HepG2 (cell line): Measurements from ENCODE around the gene PTPRD.

Source experiments
- CTCF ChIP-seq: sonication (generic); formaldehyde crosslinking; IDR thresholded peaks from 2 replicates; pipeline ENCODE4 v1.5.0; 2020; ENCODE audit warnings: mild to moderate bottlenecking, missing genetic modification reagents, moderate library complexity
- JUND ChIP-seq: sonication (generic); formaldehyde crosslinking; IDR thresholded peaks from 2 replicates; pipeline ENCODE4 v1.8.0; 2022; ENCODE audit warnings: mild to moderate bottlenecking, missing genetic modification reagents
- MAX ChIP-seq: IDR thresholded peaks from 2 replicates; pipeline ENCODE4 v1.6.1; 2012; ENCODE audit warnings: inconsistent platforms
- MXI1 ChIP-seq: IDR thresholded peaks from 3 replicates; pipeline ENCODE4 v1.6.1; 2012; ENCODE audit warnings: low read depth, low read length, inconsistent platforms, borderline replicate concordance
- SIN3A ChIP-seq: IDR thresholded peaks from 2 replicates; pipeline ENCODE4 v1.6.1; 2011; ENCODE audit warnings: low read depth, mild to moderate bottlenecking, control low read depth, low read length, borderline replicate concordance
- SMAD1 ChIP-seq: sonication (generic); formaldehyde crosslinking; IDR thresholded peaks from 2 replicates; pipeline ENCODE4 v1.4.0; 2020; ENCODE audit warnings: missing genetic modification reagents, low read depth, mild to moderate bottlenecking, borderline replicate concordance
- ZBTB1 ChIP-seq: sonication (generic); formaldehyde crosslinking; IDR thresholded peaks from 2 replicates; pipeline ENCODE4 v1.4.0; 2020; ENCODE audit warnings: missing genetic modification reagents, borderline replicate concordance
- ZBTB10 ChIP-seq: sonication (generic); formaldehyde crosslinking; IDR thresholded peaks from 2 replicates; pipeline ENCODE4 v1.4.0; 2020; ENCODE audit warnings: missing genetic modification reagents, borderline replicate concordance
- ZNF276 ChIP-seq: sonication (generic); formaldehyde crosslinking; IDR thresholded peaks from 2 replicates; pipeline ENCODE4 v1.4.0; 2020; ENCODE audit warnings: mild to moderate bottlenecking, low read depth, missing genetic modification reagents
- ZNF34 ChIP-seq: sonication (generic); formaldehyde crosslinking; IDR thresholded peaks from 2 replicates; pipeline ENCODE4 v1.4.0; 2020; ENCODE audit warnings: mild to moderate bottlenecking, missing genetic modification reagents, borderline replicate concordance
- ZNF512 ChIP-seq: sonication (generic); formaldehyde crosslinking; IDR thresholded peaks from 2 replicates; pipeline ENCODE4 v1.4.0; 2020; ENCODE audit warnings: mild to moderate bottlenecking, missing genetic modification reagents
- ZNF652 ChIP-seq: IDR thresholded peaks from 2 replicates; pipeline ENCODE4 v1.6.1; 2016; ENCODE audit warnings: low read depth, borderline replicate concordance

- TF ChIP-seq ZNF34 (no peak), ZNF276 (CRISPR knock-in tag) (no peak), CTCF (no peak), ZBTB1 (CRISPR knock-in tag) (no peak), MAX (no peak), ZBTB10 (CRISPR knock-in tag) (no peak), ZNF512 (CRISPR knock-in tag) (no peak), SIN3A (no peak), MXI1 (no peak), SMAD1 (CRISPR knock-in tag) (no peak), ZNF652 (CRISPR knock-in tag) (no peak), JUND (CRISPR knock-in tag) (no peak)
Measured at GRCh38 chr9:8492024-8492423, 2120.8 kb downstream of the PTPRD start.
